Activated T-cell treated with anti-CD3 and anti-CD28 coated beads, Interleukin-2, amount 50 U/mL, for 72 hours (primary cell): ENCODE measurements around the gene AFAP1. TPM values are rescaled to one million over a fixed set of nuclear protein-coding genes. Genes with fewer than 3 reads are reported as not detected.

ENCODE experiments used
- ATAC-seq, 2 donors: fragments of 150-1000 bp; cut with Tn5 transposase; replicated peaks in 1 of 2; 2 replicates each; pipeline ENCODE4 v1.10.0; 2021; ENCODE audit warnings: moderate library complexity in 2 of 2, mild to moderate bottlenecking in 1 of 2
- DNase-seq, 2 donors: peaks; one replicate each; pipeline ENCODE4 v3.0.0; 2021 to 2022; ENCODE audit warnings: mixed read lengths in 1 of 2
- H3K27ac Mint-ChIP-seq: one replicate; pipeline ENCODE4 v1.8.0; 2022; ENCODE audit warnings: mild to moderate bottlenecking, moderate library complexity, mixed read lengths
- H3K27me3 Mint-ChIP-seq: one replicate; pipeline ENCODE4 v1.8.0; 2022; ENCODE audit warnings: low read depth, mixed read lengths
- H3K36me3 Mint-ChIP-seq, 2 donors: one replicate each; pipeline ENCODE4 v1.8.0; 2022; ENCODE audit warnings: mixed read lengths in 2 of 2, mild to moderate bottlenecking in 1 of 2; ENCODE audit not compliant: insufficient read depth in 2 of 2
- H3K4me1 Mint-ChIP-seq: one replicate; pipeline ENCODE4 v1.8.0; 2022; ENCODE audit warnings: low read depth, mixed read lengths
- H3K4me3 Mint-ChIP-seq, 2 donors: one replicate each; pipeline ENCODE4 v1.8.0; 2022; ENCODE audit warnings: mild to moderate bottlenecking in 2 of 2, mixed read lengths in 2 of 2, moderate library complexity in 2 of 2
- H3K9me3 Mint-ChIP-seq, 2 donors: one replicate each; pipeline ENCODE4 v1.8.0; 2022; ENCODE audit warnings: mixed read lengths in 2 of 2
- total RNA-seq, 2 donors: library from RNA; stranded (reverse); gene quantifications; one replicate each; pipeline ENCODE4 v1.2.3, GENCODE V29; 2022

The AFAP1 gene
- total RNA-seq, 2 donors from 2014 or later: 30.6 to 49.3 TPM

DNA sequence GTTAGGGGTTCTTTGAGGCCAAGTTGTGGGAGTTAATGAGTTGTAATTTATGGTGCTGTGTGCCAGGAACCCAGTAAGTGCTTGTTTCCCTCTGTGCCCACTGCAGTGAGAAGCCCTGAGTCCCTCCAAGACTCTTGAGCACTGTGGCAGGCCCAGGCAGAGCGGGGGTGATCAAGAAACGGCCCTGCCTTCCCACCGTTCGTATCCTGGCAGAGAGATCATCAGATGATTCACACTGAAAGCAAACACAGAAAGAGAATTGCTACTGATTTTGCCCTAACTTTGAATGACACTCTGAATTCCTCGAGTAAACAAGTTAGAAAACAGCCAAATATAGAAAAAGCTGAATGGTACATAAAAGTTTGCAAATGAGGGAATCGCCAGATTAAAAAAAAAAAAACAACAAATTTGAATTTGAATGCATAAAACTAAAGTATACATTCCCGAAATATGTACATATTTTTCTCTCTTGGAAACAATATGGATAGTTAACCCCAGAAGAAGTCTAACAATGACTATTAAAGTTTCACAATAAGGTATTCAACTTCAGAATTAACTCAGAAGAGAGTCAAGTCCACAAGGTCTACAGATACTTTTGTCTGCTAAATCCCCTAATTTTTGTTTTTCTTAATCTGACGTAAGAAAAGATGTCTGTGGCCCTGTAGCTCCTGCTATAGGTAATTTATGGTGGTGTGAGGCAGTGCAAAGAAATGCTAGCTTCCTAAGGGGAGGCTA is 71.8 kb downstream of the AFAP1 start:
- peaks cover 6 to 7% of the 10 kb centered on the region in 2 donors for H3K9me3 Mint-ChIP-seq
- peak overlapping the region; percentile 39 to 63 for H3K4me3 Mint-ChIP-seq
- H3K36me3 Mint-ChIP-seq: peaks cover 11 to 13% of the 10 kb centered on the region in 2 donors
- DNase-seq (peak in 1 of 2 donors; percentile 31), ATAC-seq (peak; percentile 45 to 74)
- H3K27ac Mint-ChIP-seq: peak overlapping the region; percentile 100
- no peaks in the 10 kb centered on the region for H3K27me3 Mint-ChIP-seq
- peaks cover 34% of the 10 kb centered on the region for H3K4me1 Mint-ChIP-seq

DNA sequence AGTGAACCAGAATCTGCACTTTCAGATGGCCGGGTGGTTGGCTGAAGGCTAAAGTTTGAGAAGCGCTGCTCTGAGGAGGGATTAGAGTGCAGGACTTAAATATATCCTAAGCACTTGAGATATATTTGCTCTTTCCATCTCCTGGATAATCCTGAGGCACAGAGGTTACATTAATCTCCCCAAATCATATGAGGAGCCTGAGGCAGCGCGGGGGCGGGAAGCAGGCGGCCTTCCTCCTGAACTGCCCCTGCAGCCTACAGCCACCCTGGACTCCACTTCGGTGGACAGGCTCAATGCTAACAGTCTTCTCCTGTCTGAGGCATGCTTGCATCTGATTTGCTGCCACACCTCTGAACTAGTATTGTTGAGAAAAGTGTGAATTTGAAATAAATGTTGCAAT is 72.5 kb downstream of the AFAP1 start:
- peak overlapping the region in 1 of 2 donors; percentile 63 for H3K4me3 Mint-ChIP-seq
- H3K27me3 Mint-ChIP-seq: no peaks in the 10 kb centered on the region
- DNase-seq (no peak), ATAC-seq (no peak)
- H3K4me1 Mint-ChIP-seq: peaks cover 34% of the 10 kb centered on the region
- peak overlapping the region; percentile 100 for H3K27ac Mint-ChIP-seq
- H3K9me3 Mint-ChIP-seq: peaks cover 6 to 7% of the 10 kb centered on the region in 2 donors
- H3K36me3 Mint-ChIP-seq: peaks cover 11 to 13% of the 10 kb centered on the region in 2 donors

GRCh38 chr4:7865533-7865932 is 74.1 kb downstream of the AFAP1 start:
- H3K9me3 Mint-ChIP-seq: peaks cover 6% of the 10 kb centered on the region in 2 donors
- no peak for DNase-seq
- no peaks in the 10 kb centered on the region for H3K27me3 Mint-ChIP-seq
- ATAC-seq: no peak
- no peak overlapping the region for H3K27ac Mint-ChIP-seq
- peaks cover 9 to 13% of the 10 kb centered on the region in 2 donors for H3K36me3 Mint-ChIP-seq
- H3K4me3 Mint-ChIP-seq: no peak overlapping the region
- H3K4me1 Mint-ChIP-seq: peaks cover 34% of the 10 kb centered on the region

DNA sequence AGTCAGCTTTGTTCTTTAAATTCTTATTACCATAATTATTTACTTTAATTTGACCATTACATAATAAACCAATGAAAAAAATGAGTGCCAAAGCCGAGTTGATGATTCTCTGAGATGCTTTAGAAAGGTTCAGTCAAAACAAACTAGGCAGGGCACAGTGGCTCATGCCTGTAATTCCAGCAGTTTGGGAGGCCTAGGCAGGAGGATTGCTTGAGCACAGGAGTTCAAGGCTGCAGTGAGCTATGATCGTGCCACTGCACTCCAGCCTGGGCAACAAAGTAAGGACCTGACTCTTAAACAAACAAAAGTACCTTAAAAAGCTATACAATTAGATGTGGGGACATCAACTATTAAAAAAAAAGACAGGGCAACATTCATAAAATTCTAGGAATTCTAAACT is 75.0 kb downstream of the AFAP1 start:
- DNase-seq: peak in 1 of 2 donors; percentile 12
- H3K36me3 Mint-ChIP-seq: peaks cover 9 to 14% of the 10 kb centered on the region in 2 donors
- H3K27ac Mint-ChIP-seq: peak overlapping the region; percentile 96
- H3K9me3 Mint-ChIP-seq: peaks cover 6% of the 10 kb centered on the region in 2 donors
- peaks cover 34% of the 10 kb centered on the region for H3K4me1 Mint-ChIP-seq
- no peaks in the 10 kb centered on the region for H3K27me3 Mint-ChIP-seq
- peak in 1 of 2 donors; percentile 44 for ATAC-seq
- no peak overlapping the region for H3K4me3 Mint-ChIP-seq

GRCh38 chr4:7863911-7864681 is 75.6 kb downstream of the AFAP1 start:
- Mint-ChIP-seq H3K4me1 (peaks cover 34% of the 10 kb centered on the region), H3K9me3 (peaks cover 6% of the 10 kb centered on the region in 2 donors), H3K4me3 (peak overlapping the region in 1 of 2 donors; percentile 31), H3K36me3 (peaks cover 9 to 11% of the 10 kb centered on the region in 2 donors), H3K27ac (peak overlapping the region; percentile 96), H3K27me3 (no peaks in the 10 kb centered on the region)
- DNase-seq (peak in 1 of 2 donors; percentile 31), ATAC-seq (peak in 1 of 2 donors; percentile 69)

- H3K27ac Mint-ChIP-seq: no peak overlapping the region
- H3K4me3 Mint-ChIP-seq: no peak overlapping the region
- H3K9me3 Mint-ChIP-seq: peaks cover 6% of the 10 kb centered on the region in 2 donors
- no peaks in the 10 kb centered on the region for H3K27me3 Mint-ChIP-seq
- ATAC-seq (no peak), DNase-seq (no peak)
- peaks cover 26% of the 10 kb centered on the region for H3K4me1 Mint-ChIP-seq
- peaks cover 6 to 9% of the 10 kb centered on the region in 2 donors for H3K36me3 Mint-ChIP-seq
Measured at GRCh38 chr4:7862561-7863192, 77.0 kb downstream of the AFAP1 start.

DNA sequence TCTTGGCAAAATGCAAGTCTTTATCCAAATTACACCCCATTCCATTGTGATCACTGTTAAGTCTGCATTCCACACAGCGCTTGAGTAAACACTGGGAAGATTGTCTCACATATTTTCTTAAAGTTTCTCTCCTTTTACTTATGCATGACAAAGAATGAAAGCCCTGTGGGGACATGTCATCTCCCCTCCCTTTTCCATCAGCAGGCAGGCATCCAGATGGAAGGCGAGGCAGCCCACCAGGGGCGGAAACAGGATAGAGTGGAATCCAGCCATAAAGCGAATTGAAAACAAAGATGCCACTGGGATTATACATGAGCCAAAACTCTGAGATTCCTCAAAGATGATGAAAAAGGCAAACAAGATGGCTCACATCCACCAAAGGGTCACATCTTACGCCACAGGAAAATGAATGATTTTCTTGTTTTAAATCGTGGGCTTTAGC is 78.2 kb downstream of the AFAP1 start:
- H3K27ac Mint-ChIP-seq: no peak overlapping the region
- no peaks in the 10 kb centered on the region for H3K27me3 Mint-ChIP-seq
- peaks cover 6% of the 10 kb centered on the region in 2 donors for H3K9me3 Mint-ChIP-seq
- no peak overlapping the region for H3K4me3 Mint-ChIP-seq
- DNase-seq: no peak
- H3K36me3 Mint-ChIP-seq: peaks cover 6 to 11% of the 10 kb centered on the region in 2 donors
- no peak for ATAC-seq
- peaks cover 26% of the 10 kb centered on the region for H3K4me1 Mint-ChIP-seq

DNA sequence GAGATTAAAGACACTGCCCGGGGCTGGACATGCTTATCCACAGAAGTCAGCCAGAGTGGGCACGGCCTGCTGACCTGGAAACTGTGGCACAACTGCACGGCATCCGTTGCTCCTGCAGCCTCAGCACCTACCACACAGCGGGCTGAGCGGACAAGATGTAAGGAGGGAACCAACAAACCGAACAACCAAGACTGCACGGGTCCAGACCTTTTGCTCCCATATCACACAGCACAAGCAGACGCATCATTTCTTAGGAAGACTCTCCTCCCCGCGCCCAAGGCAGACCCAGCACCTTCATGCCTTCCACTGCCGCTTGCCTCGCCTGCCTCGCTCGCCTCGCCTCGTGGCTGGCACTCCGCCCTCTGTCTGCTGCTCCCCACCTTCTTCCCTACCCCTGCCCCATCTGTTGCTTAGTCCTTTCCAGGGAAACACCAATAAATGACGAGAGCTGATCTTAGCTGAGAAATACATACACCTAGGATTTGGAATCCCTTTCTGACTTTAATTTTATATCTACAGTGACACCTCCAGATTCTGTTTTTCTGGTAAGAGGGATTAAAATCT is 79.0 kb downstream of the AFAP1 start:
- Mint-ChIP-seq H3K36me3 (peaks cover 6 to 11% of the 10 kb centered on the region in 2 donors), H3K9me3 (peaks cover 6% of the 10 kb centered on the region in 2 donors), H3K27me3 (no peaks in the 10 kb centered on the region), H3K4me3 (no peak overlapping the region), H3K27ac (no peak overlapping the region), H3K4me1 (peaks cover 31% of the 10 kb centered on the region)
- no peak for ATAC-seq
- DNase-seq: no peak

- no peak for DNase-seq
- peaks cover 45% of the 10 kb centered on the region for H3K4me1 Mint-ChIP-seq
Measured at GRCh38 chr4:7859326-7859725, 80.3 kb downstream of the AFAP1 start.

GRCh38 chr4:7858498-7858897 is 81.2 kb downstream of the AFAP1 start:
- peaks cover 46% of the 10 kb centered on the region for H3K4me1 Mint-ChIP-seq
- H3K27ac Mint-ChIP-seq: no peak overlapping the region
- ATAC-seq: no peak
- H3K4me3 Mint-ChIP-seq: no peak overlapping the region
- H3K27me3 Mint-ChIP-seq: no peaks in the 10 kb centered on the region
- DNase-seq: no peak
- H3K36me3 Mint-ChIP-seq: peaks cover 0 to 7% of the 10 kb centered on the region in 2 donors
- H3K9me3 Mint-ChIP-seq: no peaks in the 10 kb centered on the region

More at GRCh38 chr4:7859326-7859725, 80.3 kb downstream of the AFAP1 start:
- Mint-ChIP-seq H3K4me3 (no peak overlapping the region), H3K36me3 (peaks cover 6 to 11% of the 10 kb centered on the region in 2 donors), H3K27ac (no peak overlapping the region), H3K27me3 (no peaks in the 10 kb centered on the region), H3K9me3 (peaks cover 6% of the 10 kb centered on the region in 2 donors)
- ATAC-seq: no peak

- Mint-ChIP-seq H3K36me3 (peaks cover 0 to 8% of the 10 kb centered on the region in 2 donors), H3K4me3 (peak overlapping the region in 1 of 2 donors; percentile 93), H3K27ac (no peak overlapping the region), H3K4me1 (peaks cover 48% of the 10 kb centered on the region), H3K27me3 (no peaks in the 10 kb centered on the region), H3K9me3 (no peaks in the 10 kb centered on the region)
- DNase-seq (no peak), ATAC-seq (no peak)
Measured at GRCh38 chr4:7857993-7858392, 81.7 kb downstream of the AFAP1 start.

DNA sequence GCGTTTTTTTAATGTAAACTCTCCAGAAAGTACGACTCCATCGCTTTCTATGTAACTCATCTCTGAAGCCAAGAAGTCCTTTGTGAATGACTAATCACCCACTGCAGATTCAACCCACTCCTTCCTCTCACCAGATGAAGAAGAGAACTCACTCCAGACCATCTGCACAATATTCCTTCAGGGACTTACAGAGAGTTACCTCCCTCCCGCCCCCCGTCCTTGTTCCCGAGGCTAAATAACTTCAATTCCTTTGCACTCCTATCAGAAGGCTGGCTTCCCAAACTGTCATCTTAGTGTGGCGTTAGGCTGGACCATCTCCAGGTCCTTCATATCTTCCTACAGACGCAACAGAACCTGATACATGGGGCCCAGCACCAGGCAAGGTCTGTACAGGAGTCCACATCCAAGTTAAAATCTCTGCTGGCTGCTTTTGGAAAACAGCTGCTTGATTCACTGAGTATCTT is 82.4 kb downstream of the AFAP1 start:
- peaks cover 54% of the 10 kb centered on the region for H3K4me1 Mint-ChIP-seq
- H3K9me3 Mint-ChIP-seq: no peaks in the 10 kb centered on the region
- peak; percentile 59 to 69 for ATAC-seq
- no peak for DNase-seq
- H3K27me3 Mint-ChIP-seq: no peaks in the 10 kb centered on the region
- peak overlapping the region; percentile 77 to 93 for H3K4me3 Mint-ChIP-seq
- H3K36me3 Mint-ChIP-seq: peaks cover 0 to 8% of the 10 kb centered on the region in 2 donors
- H3K27ac Mint-ChIP-seq: peak overlapping the region; percentile 91
